CD4-positive, alpha-beta memory T cell (primary cell): ENCODE results near the gene CHD1. TPM values are rescaled to one million over a fixed set of nuclear protein-coding genes. Genes with fewer than 3 reads are reported as not detected.

Source experiments
- CTCF ChIA-PET: fragments of 350-600 bp; sonication (Branson Sonifier 250); formaldehyde crosslinking; loops from one replicate; lab custom pipeline; 2021; ENCODE audit warnings: inconsistent platforms; ENCODE audit not compliant: partially characterized antibody; lab: Charles Lee
- POLR2A ChIA-PET: fragments of 350-600 bp; sonication (Branson Sonifier 250); formaldehyde crosslinking; loops from one replicate; lab custom pipeline; 2021; ENCODE audit not compliant: partially characterized antibody; lab: Charles Lee
- DNase-seq, 5 donors: peaks; one replicate each; pipeline versions ENCODE4 v3.0.0 to v3.0.0-alpha.2; 2020 to 2022; ENCODE audit warnings: mixed read lengths in 1 of 5
- H3K27ac ChIP-seq: one replicate; pipeline ENCODE4 v1.7.0; 2013; ENCODE audit warnings: low read depth, low read length
- H3K27me3 ChIP-seq: 2 replicates; pipeline ENCODE4 v1.7.0; 2013; ENCODE audit warnings: mild to moderate bottlenecking, low read length, moderate library complexity; ENCODE audit not compliant: insufficient read depth
- H3K36me3 ChIP-seq: 2 replicates; pipeline ENCODE4 v1.7.0; 2013; ENCODE audit warnings: mild to moderate bottlenecking, low read length, moderate library complexity; ENCODE audit not compliant: insufficient read depth
- H3K4me1 ChIP-seq: 2 replicates; pipeline ENCODE4 v1.7.0; 2013; ENCODE audit warnings: mild to moderate bottlenecking, low read length, moderate library complexity; ENCODE audit not compliant: insufficient read depth
- H3K4me3 ChIP-seq, 2 donors: one replicate each; pipeline ENCODE4 v1.7.0; 2013; ENCODE audit warnings: low read length in 2 of 2, mild to moderate bottlenecking in 1 of 2
- H3K9me3 ChIP-seq, 2 donors: one replicate each; pipeline ENCODE4 v1.7.0; 2013; ENCODE audit warnings: low read length in 2 of 2, control low read depth in 1 of 2; ENCODE audit not compliant: control insufficient read depth in 1 of 2
- H3K27ac Mint-ChIP-seq, 7 donors: one replicate each; pipeline ENCODE4 v1.8.0; 2020 to 2021; ENCODE audit warnings: mixed read lengths in 7 of 7, mild to moderate bottlenecking in 6 of 7, inconsistent platforms in 3 of 7, moderate library complexity in 3 of 7
- H3K27me3 Mint-ChIP-seq, 2 donors: one replicate each; pipeline ENCODE4 v1.8.0; 2020 to 2021; ENCODE audit warnings: mixed read lengths in 2 of 2
- H3K36me3 Mint-ChIP-seq, 2 donors: one replicate each; pipeline ENCODE4 v1.8.0; 2020 to 2021; ENCODE audit warnings: mixed read lengths in 2 of 2, inconsistent platforms in 1 of 2, mild to moderate bottlenecking in 1 of 2
- H3K4me1 Mint-ChIP-seq, 4 donors: one replicate each; pipeline ENCODE4 v1.8.0; 2020 to 2021; ENCODE audit warnings: mixed read lengths in 4 of 4, mild to moderate bottlenecking in 1 of 4
- H3K4me3 Mint-ChIP-seq, 8 donors: one replicate each; pipeline ENCODE4 v1.8.0; 2020 to 2021; ENCODE audit warnings: mixed read lengths in 8 of 8, mild to moderate bottlenecking in 7 of 8, moderate library complexity in 6 of 8, inconsistent platforms in 3 of 8
- H3K9me3 Mint-ChIP-seq, 8 donors: one replicate each; pipeline ENCODE4 v1.8.0; 2020 to 2021; ENCODE audit warnings: mixed read lengths in 8 of 8, mild to moderate bottlenecking in 5 of 8, inconsistent platforms in 3 of 8, moderate library complexity in 1 of 8
- intact Hi-C: fragments of 100-400 bp; cut with micrococcal nuclease; formaldehyde crosslinking; loops from one replicate; pipeline ENCODE4 v1.15.1; 2023
- polyA plus RNA-seq, 2 donors: library from polyadenylated mRNA; unstranded; fragments of 300-500 nt; fragmentation: Illumina TruSeq; gene quantifications; one replicate each; pipeline ENCODE4 v1.2.3, GENCODE V29; 2021
- total RNA-seq, 2 experiments: library from RNA; stranded (reverse); gene quantifications; one replicate each; pipeline ENCODE4 v1.2.3, GENCODE V29; 2021

The CHD1 gene
- total and polyA plus RNA-seq, 4 experiments from 2014 or later, result 6.6 to 93.9 (median 53.2) TPM

GRCh38 chr5:98904780-98905179 is 24.0 kb downstream of the CHD1 start:
- Mint-ChIP-seq H3K4me1 (peaks cover 29 to 54% (median 37%) of the 10 kb centered on the region in 4 donors), H3K27ac (peak overlapping the region in 3 of 7 donors; percentile 25 to 50 (median 32)), H3K36me3 (peaks cover 24 to 47% of the 10 kb centered on the region in 2 donors), H3K27me3 (no peaks in the 10 kb centered on the region), H3K9me3 (no peaks in the 10 kb centered on the region), H3K4me3 (no peak overlapping the region)
- Histone ChIP-seq H3K36me3 (peaks cover 37% of the 10 kb centered on the region), H3K27ac (no peak overlapping the region), H3K4me3 (no peak overlapping the region), H3K4me1 (peaks cover 37% of the 10 kb centered on the region), H3K9me3 (no peaks in the 10 kb centered on the region), H3K27me3 (no peaks in the 10 kb centered on the region)
- POLR2A ChIA-PET, result interaction anchor here (0.7 to 3.1 kb wide), 8 partner anchors 24 to 155 kb away, joined by 3 to 24 read pairs (median 4); partner anchors contain the start of gene CHD1
- no peak for DNase-seq
- intact Hi-C loops, result no loop called here
- CTCF ChIA-PET, result interaction anchor here (0.8 to 2.9 kb wide), 14 partner anchors 12 to 183 kb away, joined by 3 to 72 read pairs (median 4); partner anchors contain the start of gene CHD1

- peaks cover 20% of the 10 kb centered on the region for H3K4me1 ChIP-seq
- H3K27me3 Mint-ChIP-seq, result no peaks in the 10 kb centered on the region
- no peak overlapping the region for H3K27ac ChIP-seq
- H3K9me3 Mint-ChIP-seq, result no peaks in the 10 kb centered on the region
- H3K4me3 ChIP-seq, result no peak overlapping the region
- no peak for DNase-seq
- no peaks in the 10 kb centered on the region for H3K27me3 ChIP-seq
- peaks cover 54% of the 10 kb centered on the region for H3K36me3 ChIP-seq
- peaks cover 37 to 51% of the 10 kb centered on the region in 2 donors for H3K36me3 Mint-ChIP-seq
- ChIA-PET CTCF (interaction anchor here (1.0 to 1.1 kb wide), 2 partner anchors 130 to 158 kb away, joined by 3 read pairs; no protein-coding TSS in a partner anchor), POLR2A (interaction anchor here (3.1 kb wide), 1 partner anchor 26 kb away, joined by 24 read pairs; the partner anchor contains the start of gene CHD1)
- intact Hi-C loops, result no loop called here
- H3K4me1 Mint-ChIP-seq, result peaks cover 17 to 37% (median 23%) of the 10 kb centered on the region in 4 donors
- no peak overlapping the region for H3K4me3 Mint-ChIP-seq
- no peak overlapping the region for H3K27ac Mint-ChIP-seq
- no peaks in the 10 kb centered on the region for H3K9me3 ChIP-seq
Measured at GRCh38 chr5:98902733-98903132, 26.1 kb downstream of the CHD1 start.

GRCh38 chr5:98899456-98899855 is 29.4 kb downstream of the CHD1 start:
- Mint-ChIP-seq H3K4me3 (no peak overlapping the region), H3K4me1 (peaks cover 4 to 15% (median 4%) of the 10 kb centered on the region in 4 donors), H3K9me3 (no peaks in the 10 kb centered on the region), H3K36me3 (peaks cover 56 to 71% of the 10 kb centered on the region in 2 donors), H3K27me3 (no peaks in the 10 kb centered on the region), H3K27ac (peak overlapping the region in 1 of 7 donors; percentile 40)
- H3K27me3 ChIP-seq, result no peaks in the 10 kb centered on the region
- H3K9me3 ChIP-seq, result no peaks in the 10 kb centered on the region
- intact Hi-C loops, result loop anchor here (5.0 kb wide), 1 partner anchor 37 kb away; no protein-coding TSS in a partner anchor
- no peak for DNase-seq
- peaks cover 78% of the 10 kb centered on the region for H3K36me3 ChIP-seq
- H3K4me3 ChIP-seq, result no peak overlapping the region
- no peak overlapping the region for H3K27ac ChIP-seq
- ChIA-PET POLR2A (interaction anchor here (0.6 to 1.2 kb wide), 6 partner anchors 17 to 496 kb away, joined by 3 read pairs; partner anchors contain the start of gene CHD1), CTCF (interaction anchor here (0.8 to 0.9 kb wide), 3 partner anchors 33 to 203 kb away, joined by 3 read pairs; no protein-coding TSS in a partner anchor)
- H3K4me1 ChIP-seq, result no peaks in the 10 kb centered on the region

- Histone ChIP-seq H3K4me1 (no peaks in the 10 kb centered on the region), H3K36me3 (peaks cover 77% of the 10 kb centered on the region), H3K4me3 (no peak overlapping the region), H3K27me3 (no peaks in the 10 kb centered on the region), H3K9me3 (no peaks in the 10 kb centered on the region), H3K27ac (no peak overlapping the region)
- Mint-ChIP-seq H3K27ac (peak overlapping the region in 1 of 7 donors; percentile 32), H3K36me3 (peaks cover 53 to 70% of the 10 kb centered on the region in 2 donors), H3K4me3 (no peak overlapping the region), H3K27me3 (no peaks in the 10 kb centered on the region), H3K9me3 (no peaks in the 10 kb centered on the region), H3K4me1 (peaks cover 3 to 8% (median 4%) of the 10 kb centered on the region in 4 donors)
- POLR2A ChIA-PET, result interaction anchor here (1.2 kb wide), 1 partner anchor 30 kb away, joined by 3 read pairs; the partner anchor contains the start of gene CHD1
- intact Hi-C loops, result loop anchor here (5.0 kb wide), 1 partner anchor 36 kb away; no protein-coding TSS in a partner anchor
- CTCF ChIA-PET, result no interaction called here
- DNase-seq, result no peak
Measured at GRCh38 chr5:98898743-98899142, 30.1 kb downstream of the CHD1 start.

- DNase-seq, result no peak
- ChIA-PET POLR2A (interaction anchor here (1.2 kb wide), 1 partner anchor 141 kb away, joined by 3 read pairs; no protein-coding TSS in a partner anchor), CTCF (interaction anchor here (1.0 to 1.5 kb wide), 2 partner anchors 12 to 13 kb away, joined by 3 to 6 read pairs; no protein-coding TSS in a partner anchor)
- H3K27me3 ChIP-seq, result no peaks in the 10 kb centered on the region
- H3K4me1 ChIP-seq, result no peaks in the 10 kb centered on the region
- H3K36me3 ChIP-seq, result peaks cover 57% of the 10 kb centered on the region
- H3K27ac ChIP-seq, result no peak overlapping the region
- H3K4me3 ChIP-seq, result no peak overlapping the region
- H3K9me3 Mint-ChIP-seq, result no peaks in the 10 kb centered on the region
- peaks cover 40 to 83% of the 10 kb centered on the region in 2 donors for H3K36me3 Mint-ChIP-seq
- H3K9me3 ChIP-seq, result no peaks in the 10 kb centered on the region
- no peak overlapping the region for H3K4me3 Mint-ChIP-seq
- no peaks in the 10 kb centered on the region for H3K27me3 Mint-ChIP-seq
- intact Hi-C loops, result no loop called here
- H3K4me1 Mint-ChIP-seq, result peaks cover 0 to 3% (median 2%) of the 10 kb centered on the region in 4 donors
- H3K27ac Mint-ChIP-seq, result peak overlapping the region in 1 of 7 donors; percentile 18
Measured at GRCh38 chr5:98891591-98891990, 37.2 kb downstream of the CHD1 start.

GRCh38 chr5:98880598-98880997 is 48.2 kb downstream of the CHD1 start:
- H3K4me1 ChIP-seq, result no peaks in the 10 kb centered on the region
- peak overlapping the region in 5 of 7 donors; percentile 19 to 74 (median 60) for H3K27ac Mint-ChIP-seq
- H3K27me3 ChIP-seq, result no peaks in the 10 kb centered on the region
- H3K36me3 ChIP-seq, result peaks cover 48% of the 10 kb centered on the region
- H3K27ac ChIP-seq, result no peak overlapping the region
- no peaks in the 10 kb centered on the region for H3K9me3 ChIP-seq
- POLR2A ChIA-PET, result no interaction called here
- intact Hi-C loops, result no loop called here
- no peaks in the 10 kb centered on the region for H3K27me3 Mint-ChIP-seq
- no peak overlapping the region for H3K4me3 ChIP-seq
- H3K4me3 Mint-ChIP-seq, result no peak overlapping the region
- DNase-seq, result no peak
- CTCF ChIA-PET, result interaction anchor here (1.1 to 1.2 kb wide), 2 partner anchors 11 kb away, joined by 3 read pairs; no protein-coding TSS in a partner anchor
- H3K36me3 Mint-ChIP-seq, result peaks cover 60 to 79% of the 10 kb centered on the region in 2 donors
- H3K4me1 Mint-ChIP-seq, result peaks cover 4 to 9% (median 6%) of the 10 kb centered on the region in 4 donors
- H3K9me3 Mint-ChIP-seq, result no peaks in the 10 kb centered on the region

- H3K27me3 Mint-ChIP-seq, result no peaks in the 10 kb centered on the region
- Histone ChIP-seq H3K27ac (no peak overlapping the region), H3K36me3 (peaks cover 47% of the 10 kb centered on the region), H3K4me3 (no peak overlapping the region), H3K27me3 (no peaks in the 10 kb centered on the region), H3K9me3 (no peaks in the 10 kb centered on the region), H3K4me1 (no peaks in the 10 kb centered on the region)
- H3K9me3 Mint-ChIP-seq, result no peaks in the 10 kb centered on the region
- peaks cover 4 to 9% (median 6%) of the 10 kb centered on the region in 4 donors for H3K4me1 Mint-ChIP-seq
- intact Hi-C loops, result no loop called here
- ChIA-PET POLR2A (no interaction called here), CTCF (interaction anchor here (1.1 to 1.2 kb wide), 2 partner anchors 11 kb away, joined by 3 read pairs; no protein-coding TSS in a partner anchor)
- peaks cover 58 to 77% of the 10 kb centered on the region in 2 donors for H3K36me3 Mint-ChIP-seq
- peak overlapping the region in 3 of 7 donors; percentile 10 to 74 (median 19) for H3K27ac Mint-ChIP-seq
- no peak for DNase-seq
- no peak overlapping the region for H3K4me3 Mint-ChIP-seq
Measured at GRCh38 chr5:98880151-98880550, 48.7 kb downstream of the CHD1 start.
